Neutrophil (primary cell): ENCODE data around the gene ECE1.

Source experiments
- H3K27ac ChIP-seq: fragments of 200-600 bp; sonication (generic); 2 replicates; pipeline ENCODE4 v1.5.1; 2016; ENCODE audit warnings: mild to moderate bottlenecking, moderate library complexity
- H3K27me3 ChIP-seq: fragments of 200-600 bp; sonication (generic); 2 replicates; pipeline ENCODE4 v1.6.0; 2016; ENCODE audit warnings: mild to moderate bottlenecking
- H3K36me3 ChIP-seq: fragments of 200-600 bp; sonication (generic); 2 replicates; pipeline ENCODE4 v1.5.1; 2017
- H3K4me1 ChIP-seq, 2 experiments: fragments of 200-600 bp in 1 of 2; sonication (generic) in 1 of 2; 1 replicate in 1 of 2; 2 replicates in 1 of 2; pipeline versions ENCODE4 v1.5.1 to v1.6.1; 2013 to 2016; ENCODE audit warnings: low read depth in 1 of 2, low read length in 1 of 2, mild to moderate bottlenecking in 1 of 2, moderate library complexity in 1 of 2; ENCODE audit not compliant: control insufficient read depth in 1 of 2, insufficient read depth in 1 of 2
- H3K4me3 ChIP-seq, 2 experiments: fragments of 200-600 bp in 1 of 2; sonication (generic) in 1 of 2; 1 replicate in 1 of 2; 2 replicates in 1 of 2; pipeline ENCODE4 v1.5.1; 2013 to 2016; ENCODE audit warnings: low read depth in 1 of 2, low read length in 1 of 2, mild to moderate bottlenecking in 1 of 2, moderate library complexity in 1 of 2
- H3K9me3 ChIP-seq: fragments of 200-600 bp; sonication (generic); 2 replicates; pipeline ENCODE4 v1.5.1; 2016
- CTCF ChIP-seq: fragments of 200-600 bp; sonication (generic); IDR thresholded peaks from 2 replicates; pipeline ENCODE4 v1.5.1; 2016; ENCODE audit warnings: antibody characterized with exemption

ECE1 gene

GRCh38 chr1:21262293-21263051, 27.8 kb downstream of the ECE1 start:
- Histone ChIP-seq H3K27me3 (no peaks in the 10 kb centered on the region), H3K4me1 (peaks cover 21 to 23% of the 10 kb centered on the region in 2 experiments), H3K9me3 (no peaks in the 10 kb centered on the region), H3K36me3 (peaks cover 93% of the 10 kb centered on the region), H3K27ac (peak overlapping the region; percentile 79), H3K4me3 (peak overlapping the region; percentile 33 to 47)
- no peak for TF ChIP-seq CTCF

- Histone ChIP-seq H3K9me3 (no peaks in the 10 kb centered on the region), H3K27me3 (no peaks in the 10 kb centered on the region), H3K4me3 (peak overlapping the region; percentile 33 to 47), H3K27ac (peak overlapping the region; percentile 79), H3K4me1 (peaks cover 21 to 23% of the 10 kb centered on the region in 2 experiments), H3K36me3 (peaks cover 93% of the 10 kb centered on the region)
- TF ChIP-seq CTCF, result no peak
Measured at GRCh38 chr1:21261551-21262292, 28.5 kb downstream of the ECE1 start.

GRCh38 chr1:21260405-21261125, 29.7 kb downstream of the ECE1 start:
- H3K4me1 ChIP-seq, result peaks cover 21 to 23% of the 10 kb centered on the region in 2 experiments
- H3K36me3 ChIP-seq, result peaks cover 93% of the 10 kb centered on the region
- H3K27me3 ChIP-seq, result no peaks in the 10 kb centered on the region
- peak overlapping the region in 1 of 2 experiments; percentile 47 for H3K4me3 ChIP-seq
- H3K9me3 ChIP-seq, result no peaks in the 10 kb centered on the region
- no peak for TF ChIP-seq CTCF
- peak overlapping the region; percentile 79 for H3K27ac ChIP-seq

GRCh38 chr1:21259316-21260076, 30.8 kb downstream of the ECE1 start:
- no peaks in the 10 kb centered on the region for H3K27me3 ChIP-seq
- H3K4me1 ChIP-seq, result peaks cover 21 to 23% of the 10 kb centered on the region in 2 experiments
- H3K4me3 ChIP-seq, result no peak overlapping the region
- no peaks in the 10 kb centered on the region for H3K9me3 ChIP-seq
- peaks cover 93% of the 10 kb centered on the region for H3K36me3 ChIP-seq
- no peak overlapping the region for H3K27ac ChIP-seq
- TF ChIP-seq CTCF, result no peak
